Choroid plexus epithelial cell (primary cell): ENCODE data around the gene MINDY4.

ENCODE experiments used
- DNase-seq: peaks from one replicate; pipeline ENCODE4 v3.0.0-alpha.2; 2010; ENCODE audit warnings: low read depth
- H3K4me3 ChIP-seq: 2 replicates; pipeline ENCODE4 v1.5.1; 2011; ENCODE audit warnings: low read depth, mild to moderate bottlenecking, control low read depth, low read length, moderate library complexity
- TF ChIP-seq, protein P1 (sequence below): conservative IDR thresholded peaks from 2 replicates; pipeline ENCODE4 v1.5.1; 2011; ENCODE audit warnings: low read depth, mild to moderate bottlenecking, control low read depth, inconsistent platforms, low read length, moderate library complexity

MINDY4 gene

DNA sequence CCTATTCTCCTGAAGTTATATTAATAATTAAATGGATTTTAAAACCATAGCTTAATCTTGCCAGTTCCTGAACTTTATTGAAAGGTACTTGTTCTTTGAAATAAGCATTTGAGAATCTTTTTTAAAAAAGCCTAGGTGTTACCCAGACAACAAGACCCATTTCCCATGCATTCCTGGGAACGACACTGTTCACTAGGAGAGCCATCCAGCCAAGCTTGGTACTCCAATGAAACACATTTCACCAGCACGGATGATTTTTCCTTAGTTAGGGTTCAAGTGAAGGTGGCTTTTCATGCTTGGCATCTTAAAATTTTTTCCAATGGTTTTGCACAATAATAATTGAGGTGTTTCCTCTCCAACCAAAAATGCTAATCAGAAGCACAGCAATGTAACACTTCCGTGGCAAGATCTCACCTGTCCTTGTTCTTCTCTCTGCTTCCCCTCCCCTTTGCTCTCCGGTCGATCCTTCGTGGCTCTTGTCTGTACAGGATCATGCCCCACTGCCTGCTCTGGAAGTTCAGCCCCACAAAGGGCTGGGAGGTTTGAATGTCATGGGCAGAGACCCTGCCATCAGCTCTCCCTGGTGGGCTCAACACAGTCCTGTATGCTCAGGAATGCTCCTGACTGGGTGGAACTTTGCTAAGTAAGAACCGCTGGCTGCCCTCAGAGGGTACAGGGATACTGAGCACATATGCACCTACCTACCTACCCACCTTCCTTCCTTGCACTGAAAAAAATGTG is 70.8 kb downstream of the MINDY4 start:
- no peak overlapping the region for H3K4me3 ChIP-seq
- TF ChIP-seq, protein P1, sequence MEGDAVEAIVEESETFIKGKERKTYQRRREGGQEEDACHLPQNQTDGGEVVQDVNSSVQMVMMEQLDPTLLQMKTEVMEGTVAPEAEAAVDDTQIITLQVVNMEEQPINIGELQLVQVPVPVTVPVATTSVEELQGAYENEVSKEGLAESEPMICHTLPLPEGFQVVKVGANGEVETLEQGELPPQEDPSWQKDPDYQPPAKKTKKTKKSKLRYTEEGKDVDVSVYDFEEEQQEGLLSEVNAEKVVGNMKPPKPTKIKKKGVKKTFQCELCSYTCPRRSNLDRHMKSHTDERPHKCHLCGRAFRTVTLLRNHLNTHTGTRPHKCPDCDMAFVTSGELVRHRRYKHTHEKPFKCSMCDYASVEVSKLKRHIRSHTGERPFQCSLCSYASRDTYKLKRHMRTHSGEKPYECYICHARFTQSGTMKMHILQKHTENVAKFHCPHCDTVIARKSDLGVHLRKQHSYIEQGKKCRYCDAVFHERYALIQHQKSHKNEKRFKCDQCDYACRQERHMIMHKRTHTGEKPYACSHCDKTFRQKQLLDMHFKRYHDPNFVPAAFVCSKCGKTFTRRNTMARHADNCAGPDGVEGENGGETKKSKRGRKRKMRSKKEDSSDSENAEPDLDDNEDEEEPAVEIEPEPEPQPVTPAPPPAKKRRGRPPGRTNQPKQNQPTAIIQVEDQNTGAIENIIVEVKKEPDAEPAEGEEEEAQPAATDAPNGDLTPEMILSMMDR = no peak

DNA sequence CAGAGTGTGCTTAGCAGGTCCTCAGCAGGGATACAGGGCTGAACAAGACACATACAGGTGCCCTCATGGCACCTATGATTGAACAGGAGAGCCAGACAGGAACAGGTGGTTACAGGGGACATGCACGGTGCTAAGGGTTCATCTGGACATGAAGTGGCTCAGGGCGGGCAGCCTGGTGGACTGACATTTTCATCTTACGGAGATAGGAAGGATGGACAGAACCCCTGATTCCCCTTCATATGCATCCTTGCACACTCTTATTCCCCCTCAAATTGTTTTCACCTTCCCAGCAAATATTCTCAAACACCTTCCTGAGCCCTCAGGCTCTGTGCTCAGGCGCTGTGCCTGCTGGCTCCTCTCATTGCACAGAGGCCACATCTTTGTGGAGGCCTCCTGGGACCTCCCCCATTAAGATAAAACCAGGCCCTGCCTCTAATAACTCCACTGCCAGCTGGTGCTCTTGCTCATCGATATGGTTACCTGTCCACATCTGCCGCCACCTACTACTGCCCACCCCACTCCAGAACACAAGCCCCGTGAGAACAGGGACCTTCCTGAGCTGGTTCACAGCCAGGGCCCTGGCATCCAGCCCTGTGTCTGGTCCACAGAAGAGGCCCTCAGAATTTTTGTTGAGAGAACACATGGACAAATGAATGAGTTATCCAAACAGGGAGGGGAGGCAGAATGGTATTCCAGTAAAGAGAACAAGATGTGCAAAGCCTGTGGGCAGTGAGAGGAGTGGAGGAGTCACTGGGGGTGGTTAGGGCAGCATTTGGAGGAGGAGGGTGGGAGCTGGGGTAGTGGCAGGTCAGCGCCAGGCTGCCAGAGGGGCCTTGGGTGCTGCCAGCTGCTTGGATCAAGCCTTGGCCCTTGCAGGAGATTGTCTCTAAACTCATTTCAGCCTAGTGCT is 71.6 kb downstream of the MINDY4 start:
- TF ChIP-seq, protein P1 = no peak
- DNase-seq = no peak

More for the DNA sequence above, 70.8 kb downstream of the MINDY4 start:
- DNase-seq = no peak

GRCh38 chr7:30843741-30844482 is 72.7 kb downstream of the MINDY4 start:
- no peak for DNase-seq
- H3K4me3 ChIP-seq = no peak overlapping the region
- TF ChIP-seq, protein P1 = peak; percentile 13

More for the DNA sequence above, 71.6 kb downstream of the MINDY4 start:
- H3K4me3 ChIP-seq = no peak overlapping the region

DNA sequence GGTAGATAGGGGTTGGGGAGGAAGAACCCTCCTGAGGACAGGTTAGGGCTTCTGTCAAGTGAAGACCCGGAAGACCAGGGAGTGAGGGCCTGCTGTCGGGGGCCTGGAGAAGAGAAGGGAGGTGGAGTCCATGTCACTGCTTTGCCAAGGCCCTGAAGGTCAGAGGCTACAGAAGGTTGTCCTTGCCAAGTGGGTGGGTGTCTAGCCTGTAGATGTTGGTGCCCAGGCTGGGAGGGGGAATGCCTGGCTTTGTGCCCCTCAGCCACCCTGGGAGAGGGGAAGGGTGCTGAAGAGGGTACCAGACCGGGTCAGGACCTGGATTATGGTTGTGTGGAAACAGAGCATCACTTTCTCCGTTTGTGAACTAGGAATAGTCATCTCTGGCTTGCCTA is 73.3 kb downstream of the MINDY4 start:
- no peak overlapping the region for H3K4me3 ChIP-seq
- DNase-seq = no peak
- TF ChIP-seq, protein P1 = no peak

- no peak for DNase-seq
- H3K4me3 ChIP-seq = no peak overlapping the region
- TF ChIP-seq, protein P1 = no peak
Measured at GRCh38 chr7:30844916-30845315, 73.7 kb downstream of the MINDY4 start.

DNA sequence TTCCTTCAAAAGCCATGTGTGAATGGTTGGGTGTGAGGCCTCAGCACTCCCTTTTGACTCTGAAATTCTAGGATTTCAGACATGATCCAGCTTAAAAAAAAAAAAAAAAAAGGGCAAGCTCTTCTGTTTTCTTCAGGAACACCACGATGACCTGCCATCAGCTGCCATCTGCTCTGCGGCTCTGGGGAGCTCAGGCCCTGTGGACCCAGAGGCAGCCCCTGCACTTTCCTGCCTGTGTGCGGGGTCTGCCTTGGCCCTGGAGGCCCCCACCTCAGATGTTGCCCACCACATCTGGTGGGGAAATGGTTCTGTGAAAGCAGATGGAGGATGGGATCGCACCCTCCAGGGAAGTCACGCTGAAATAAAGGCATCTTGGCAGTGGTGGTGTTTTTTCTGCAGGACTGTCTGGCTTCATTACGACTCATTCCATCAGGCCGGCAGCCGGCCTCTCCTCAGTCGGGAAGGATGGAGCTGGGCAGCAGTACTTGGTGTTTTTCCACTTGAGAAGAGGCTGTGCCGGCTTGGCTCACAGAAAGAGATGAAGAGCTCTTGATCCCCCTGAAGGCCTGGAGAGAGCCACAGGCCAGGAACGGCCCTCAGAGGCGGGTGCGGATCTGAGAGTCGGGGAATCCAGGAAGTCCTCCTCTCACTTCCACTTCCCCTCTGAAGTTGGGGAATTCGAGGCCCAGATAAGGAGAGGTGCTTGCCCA is 74.4 kb downstream of the MINDY4 start:
- peak; percentile 37 for DNase-seq
- no peak overlapping the region for H3K4me3 ChIP-seq
- TF ChIP-seq, protein P1 = no peak
